Daoy (cell line): Measurements from ENCODE around the gene CAPN7. TPM values are rescaled to one million over a fixed set of nuclear protein-coding genes. Genes with fewer than 3 reads are reported as not detected.

ENCODE experiments used
- DNase-seq: peaks from one replicate; pipeline ENCODE4 v3.0.0-alpha.2; 2015; ENCODE audit warnings: low read depth
- total RNA-seq: library from RNA; depleted of rRNA; stranded (reverse); fragments of >200 nt; shearing (Covaris generic); gene quantifications from 2 replicates; pipeline ENCODE4 v1.2.3, GENCODE V29; 2014

Gene CAPN7
- total RNA-seq, 1 experiment from 2014 or later, result 34.1 TPM

GRCh38 chr3:15199493-15200105 is 6.4 kb upstream of the CAPN7 start:
- DNase-seq, result no peak

- peak; percentile 16 for DNase-seq
These were observed 2.0 kb upstream of the CAPN7 start for GRCh38 chr3:15204005-15204404.

GRCh38 chr3:15205482-15205933 is 538 bp upstream of the CAPN7 start:
- DNase-seq, result no peak

GRCh38 chr3:15206662-15207576 is 873 bp downstream of the CAPN7 start:
- DNase-seq, result peak; percentile 9

- no peak for DNase-seq
These were observed 1.9 kb downstream of the CAPN7 start for GRCh38 chr3:15207836-15208504.

GRCh38 chr3:15211937-15212336 is 5.9 kb downstream of the CAPN7 start:
- no peak for DNase-seq

GRCh38 chr3:15214758-15215157 is 8.7 kb downstream of the CAPN7 start:
- DNase-seq, result no peak

- DNase-seq, result no peak
These were observed 9.9 kb downstream of the CAPN7 start for GRCh38 chr3:15215996-15216395.

GRCh38 chr3:15216501-15216900 is 10.5 kb downstream of the CAPN7 start:
- no peak for DNase-seq

GRCh38 chr3:15217011-15217671 is 11.1 kb downstream of the CAPN7 start:
- DNase-seq, result no peak

- DNase-seq, result no peak
These were observed 11.8 kb downstream of the CAPN7 start for GRCh38 chr3:15217841-15218267.

GRCh38 chr3:15218689-15219088 is 12.6 kb downstream of the CAPN7 start:
- DNase-seq, result no peak

- no peak for DNase-seq
These were observed 14.0 kb downstream of the CAPN7 start for GRCh38 chr3:15220056-15220455.

GRCh38 chr3:15220661-15221060 is 14.6 kb downstream of the CAPN7 start:
- no peak for DNase-seq

GRCh38 chr3:15221574-15222217 is 15.7 kb downstream of the CAPN7 start:
- DNase-seq, result no peak

GRCh38 chr3:15223685-15224572 is 17.9 kb downstream of the CAPN7 start:
- no peak for DNase-seq

GRCh38 chr3:15228147-15228546 is 22.1 kb downstream of the CAPN7 start:
- DNase-seq, result no peak

GRCh38 chr3:15229262-15229661 is 23.2 kb downstream of the CAPN7 start:
- DNase-seq, result no peak

- peak; percentile 19 for DNase-seq
These were observed 35.3 kb downstream of the CAPN7 start for GRCh38 chr3:15241341-15241740.

- no peak for DNase-seq
These were observed 37.9 kb downstream of the CAPN7 start for GRCh38 chr3:15243822-15244482.
